ENCODE measurements around the gene PIK3R3.

Gene PIK3R3

GRCh38 chr1:46026531-46026930, 105.9 kb downstream of the PIK3R3 start:
- DNase-seq (ENCODE audit: low read depth in 2 of 2): no peak

GRCh38 chr1:46021046-46021996, 111.1 kb downstream of the PIK3R3 start:
- no peak for DNase-seq (ENCODE audit: low read depth in 2 of 2)

- DNase-seq (ENCODE audit: low read depth in 2 of 2): no peak
Measured at GRCh38 chr1:46020010-46020409, 112.4 kb downstream of the PIK3R3 start.

- DNase-seq (ENCODE audit: low read depth in 2 of 2): no peak
Measured at GRCh38 chr1:46019348-46019747, 113.1 kb downstream of the PIK3R3 start.

- DNase-seq (ENCODE audit: low read depth in 2 of 2): no peak
Measured at GRCh38 chr1:46017876-46018503, 114.4 kb downstream of the PIK3R3 start.

GRCh38 chr1:46013581-46013980, 118.8 kb downstream of the PIK3R3 start:
- no peak for DNase-seq (ENCODE audit: low read depth in 2 of 2)

GRCh38 chr1:46012236-46012635, 120.2 kb downstream of the PIK3R3 start:
- DNase-seq (ENCODE audit: low read depth in 2 of 2): no peak

GRCh38 chr1:46011121-46011695, 121.2 kb downstream of the PIK3R3 start:
- DNase-seq (ENCODE audit: low read depth in 2 of 2): no peak

- DNase-seq (ENCODE audit: low read depth in 2 of 2): no peak
Measured at GRCh38 chr1:46010611-46011010, 121.8 kb downstream of the PIK3R3 start.

GRCh38 chr1:46008585-46008984, 123.8 kb downstream of the PIK3R3 start:
- DNase-seq (ENCODE audit: low read depth in 2 of 2): no peak

GRCh38 chr1:46005594-46005993, 126.8 kb downstream of the PIK3R3 start:
- DNase-seq (ENCODE audit: low read depth in 2 of 2): no peak

GRCh38 chr1:46004492-46004891, 127.9 kb downstream of the PIK3R3 start:
- DNase-seq (ENCODE audit: low read depth in 2 of 2): no peak

- DNase-seq (ENCODE audit: low read depth in 2 of 2): no peak
Measured at GRCh38 chr1:46003315-46003714, 129.1 kb downstream of the PIK3R3 start.

GRCh38 chr1:46002551-46003150, 129.8 kb downstream of the PIK3R3 start:
- no peak for DNase-seq (ENCODE audit: low read depth in 2 of 2)

GRCh38 chr1:46001081-46001785, 131.2 kb downstream of the PIK3R3 start:
- no peak for DNase-seq (ENCODE audit: low read depth in 2 of 2)

- DNase-seq (ENCODE audit: low read depth in 2 of 2): no peak
Measured at GRCh38 chr1:45999507-45999906, 132.9 kb downstream of the PIK3R3 start.

GRCh38 chr1:45998020-45998617, 134.3 kb downstream of the PIK3R3 start:
- no peak for DNase-seq (ENCODE audit: low read depth in 2 of 2)

GRCh38 chr1:45995298-45995697, 137.1 kb downstream of the PIK3R3 start:
- DNase-seq (ENCODE audit: low read depth in 2 of 2): no peak

- no peak for DNase-seq (ENCODE audit: low read depth in 2 of 2)
Measured at GRCh38 chr1:45994423-45994822, 138.0 kb downstream of the PIK3R3 start.

Measured in activated CD4-positive, alpha-beta T cell treated with anti-CD3 and anti-CD28 coated beads for 24 hours (primary cell).